Activated T-helper 17 cell treated with anti-CD3 and anti-CD28 coated beads, Interleukin-2, amount 50 U/mL, for 72 hours (primary cell): ENCODE data around the gene SPEF2. TPM values are rescaled to one million over a fixed set of nuclear protein-coding genes. Genes with fewer than 3 reads are reported as not detected.
A peak's percentile ranks its signal among the peaks of the same experiment; 100 is the strongest.

Source experiments
- ATAC-seq: fragments of 150-1000 bp; cut with Tn5 transposase; replicated peaks from 2 replicates; pipeline ENCODE4 v1.10.0; 2021; ENCODE audit warnings: mild to moderate bottlenecking, moderate library complexity
- H3K27ac Mint-ChIP-seq: one replicate; pipeline ENCODE4 v1.8.0; 2022; ENCODE audit warnings: mixed read lengths
- H3K27me3 Mint-ChIP-seq: one replicate; pipeline ENCODE4 v1.8.0; 2022; ENCODE audit warnings: mixed read lengths
- H3K36me3 Mint-ChIP-seq: one replicate; pipeline ENCODE4 v1.8.0; 2022; ENCODE audit warnings: low read depth, mild to moderate bottlenecking, mixed read lengths
- H3K4me1 Mint-ChIP-seq: one replicate; pipeline ENCODE4 v1.8.0; 2022; ENCODE audit warnings: mixed read lengths
- H3K4me3 Mint-ChIP-seq: one replicate; pipeline ENCODE4 v1.8.0; 2022; ENCODE audit warnings: mild to moderate bottlenecking, mixed read lengths
- H3K9me3 Mint-ChIP-seq: one replicate; pipeline ENCODE4 v1.8.0; 2022; ENCODE audit warnings: mixed read lengths
- total RNA-seq, 2 donors: library from RNA; stranded (reverse); gene quantifications; one replicate each; pipeline ENCODE4 v1.2.3, GENCODE V29; 2022

SPEF2 gene
- total RNA-seq, 2 donors from 2014 or later: 6.7 to 9.3 TPM

- Mint-ChIP-seq H3K27me3 (no peaks in the 10 kb centered on the region), H3K27ac (no peak overlapping the region)
Measured at GRCh38 chr5:35799181-35799580, 181.5 kb downstream of the SPEF2 start.

GRCh38 chr5:35799753-35800152 lies 182.1 kb downstream of the SPEF2 start:
- Mint-ChIP-seq H3K27me3 (no peaks in the 10 kb centered on the region), H3K9me3 (no peaks in the 10 kb centered on the region), H3K4me3 (no peak overlapping the region), H3K27ac (no peak overlapping the region), H3K4me1 (peaks cover 53% of the 10 kb centered on the region), H3K36me3 (peaks cover 4% of the 10 kb centered on the region)
- ATAC-seq: no peak

More at GRCh38 chr5:35799181-35799580, 181.5 kb downstream of the SPEF2 start:
- H3K4me1 Mint-ChIP-seq: peaks cover 52% of the 10 kb centered on the region
- H3K4me3 Mint-ChIP-seq: no peak overlapping the region
- H3K36me3 Mint-ChIP-seq: peaks cover 6% of the 10 kb centered on the region
- ATAC-seq: no peak
- H3K9me3 Mint-ChIP-seq: no peaks in the 10 kb centered on the region

- Mint-ChIP-seq H3K27me3 (no peaks in the 10 kb centered on the region), H3K4me3 (peak overlapping the region; percentile 60), H3K9me3 (no peaks in the 10 kb centered on the region), H3K27ac (peak overlapping the region; percentile 86), H3K4me1 (peaks cover 40% of the 10 kb centered on the region), H3K36me3 (no peaks in the 10 kb centered on the region)
- peak; percentile 51 for ATAC-seq
Measured at GRCh38 chr5:35803191-35803651, 185.6 kb downstream of the SPEF2 start.

GRCh38 chr5:35804201-35804653 lies 186.6 kb downstream of the SPEF2 start:
- H3K27ac Mint-ChIP-seq: peak overlapping the region; percentile 86
- H3K36me3 Mint-ChIP-seq: no peaks in the 10 kb centered on the region
- H3K27me3 Mint-ChIP-seq: no peaks in the 10 kb centered on the region
- H3K4me3 Mint-ChIP-seq: peak overlapping the region; percentile 60
- no peaks in the 10 kb centered on the region for H3K9me3 Mint-ChIP-seq
- peak; percentile 22 for ATAC-seq
- H3K4me1 Mint-ChIP-seq: peaks cover 42% of the 10 kb centered on the region

- Mint-ChIP-seq H3K27ac (peak overlapping the region; percentile 86), H3K27me3 (no peaks in the 10 kb centered on the region), H3K9me3 (no peaks in the 10 kb centered on the region), H3K4me1 (peaks cover 46% of the 10 kb centered on the region), H3K36me3 (no peaks in the 10 kb centered on the region), H3K4me3 (peak overlapping the region; percentile 60)
- ATAC-seq: no peak
Measured at GRCh38 chr5:35804841-35805240, 187.2 kb downstream of the SPEF2 start.

- H3K4me1 Mint-ChIP-seq: peaks cover 24% of the 10 kb centered on the region
- no peaks in the 10 kb centered on the region for H3K27me3 Mint-ChIP-seq
- H3K9me3 Mint-ChIP-seq: no peaks in the 10 kb centered on the region
- H3K27ac Mint-ChIP-seq: peak overlapping the region; percentile 96
- H3K36me3 Mint-ChIP-seq: peaks cover 5% of the 10 kb centered on the region
- H3K4me3 Mint-ChIP-seq: peak overlapping the region; percentile 73
- peak; percentile 14 for ATAC-seq
Measured at GRCh38 chr5:35810601-35811000, 192.9 kb downstream of the SPEF2 start.

GRCh38 chr5:35811108-35811741 lies 193.6 kb downstream of the SPEF2 start:
- peak; percentile 61 for ATAC-seq
- Mint-ChIP-seq H3K9me3 (no peaks in the 10 kb centered on the region), H3K27ac (peak overlapping the region; percentile 96), H3K4me1 (peaks cover 24% of the 10 kb centered on the region), H3K36me3 (peaks cover 5% of the 10 kb centered on the region), H3K4me3 (peak overlapping the region; percentile 73), H3K27me3 (no peaks in the 10 kb centered on the region)

GRCh38 chr5:35813521-35813920 lies 195.9 kb downstream of the SPEF2 start:
- Mint-ChIP-seq H3K4me1 (peaks cover 19% of the 10 kb centered on the region), H3K27me3 (no peaks in the 10 kb centered on the region), H3K36me3 (peaks cover 5% of the 10 kb centered on the region)

GRCh38 chr5:35815089-35815936 lies 197.7 kb downstream of the SPEF2 start:
- peak; percentile 49 for ATAC-seq
- Mint-ChIP-seq H3K4me3 (no peak overlapping the region), H3K36me3 (peaks cover 10% of the 10 kb centered on the region), H3K27ac (no peak overlapping the region), H3K4me1 (peaks cover 22% of the 10 kb centered on the region), H3K9me3 (no peaks in the 10 kb centered on the region), H3K27me3 (no peaks in the 10 kb centered on the region)

More at GRCh38 chr5:35813521-35813920, 195.9 kb downstream of the SPEF2 start:
- H3K27ac Mint-ChIP-seq: no peak overlapping the region
- H3K4me3 Mint-ChIP-seq: no peak overlapping the region
- no peaks in the 10 kb centered on the region for H3K9me3 Mint-ChIP-seq
- peak; percentile 30 for ATAC-seq

GRCh38 chr5:35816881-35817521 lies 199.3 kb downstream of the SPEF2 start:
- H3K36me3 Mint-ChIP-seq: peaks cover 5% of the 10 kb centered on the region
- H3K27me3 Mint-ChIP-seq: no peaks in the 10 kb centered on the region
- no peak overlapping the region for H3K4me3 Mint-ChIP-seq
- H3K9me3 Mint-ChIP-seq: no peaks in the 10 kb centered on the region
- H3K27ac Mint-ChIP-seq: no peak overlapping the region
- H3K4me1 Mint-ChIP-seq: peaks cover 26% of the 10 kb centered on the region
- peak; percentile 34 for ATAC-seq

- no peaks in the 10 kb centered on the region for H3K9me3 Mint-ChIP-seq
- H3K4me1 Mint-ChIP-seq: peaks cover 42% of the 10 kb centered on the region
- H3K36me3 Mint-ChIP-seq: peaks cover 5% of the 10 kb centered on the region
- H3K4me3 Mint-ChIP-seq: peak overlapping the region; percentile 64
- no peak for ATAC-seq
- H3K27ac Mint-ChIP-seq: peak overlapping the region; percentile 94
- H3K27me3 Mint-ChIP-seq: no peaks in the 10 kb centered on the region
Measured at GRCh38 chr5:35819026-35819425, 201.4 kb downstream of the SPEF2 start.

GRCh38 chr5:35819668-35820067 lies 202.0 kb downstream of the SPEF2 start:
- peak overlapping the region; percentile 64 for H3K4me3 Mint-ChIP-seq

GRCh38 chr5:35820735-35821134 lies 203.1 kb downstream of the SPEF2 start:
- H3K4me3 Mint-ChIP-seq: peak overlapping the region; percentile 64
- H3K27me3 Mint-ChIP-seq: no peaks in the 10 kb centered on the region
- no peak for ATAC-seq
- H3K27ac Mint-ChIP-seq: peak overlapping the region; percentile 94
- peaks cover 5% of the 10 kb centered on the region for H3K36me3 Mint-ChIP-seq
- H3K4me1 Mint-ChIP-seq: peaks cover 48% of the 10 kb centered on the region
- no peaks in the 10 kb centered on the region for H3K9me3 Mint-ChIP-seq

More at GRCh38 chr5:35819668-35820067, 202.0 kb downstream of the SPEF2 start:
- Mint-ChIP-seq H3K27ac (peak overlapping the region; percentile 94), H3K9me3 (no peaks in the 10 kb centered on the region), H3K4me1 (peaks cover 48% of the 10 kb centered on the region), H3K27me3 (no peaks in the 10 kb centered on the region), H3K36me3 (peaks cover 5% of the 10 kb centered on the region)
- ATAC-seq: peak; percentile 8

- Mint-ChIP-seq H3K27me3 (no peaks in the 10 kb centered on the region), H3K36me3 (peaks cover 5% of the 10 kb centered on the region), H3K4me3 (peak overlapping the region; percentile 64), H3K4me1 (peaks cover 51% of the 10 kb centered on the region), H3K9me3 (no peaks in the 10 kb centered on the region), H3K27ac (peak overlapping the region; percentile 94)
- ATAC-seq: peak; percentile 72
Measured at GRCh38 chr5:35821513-35821912, 203.8 kb downstream of the SPEF2 start.
